ENCODE results near the gene ADAMTS8. TPM values are rescaled to one million over a fixed set of nuclear protein-coding genes. Genes with fewer than 3 reads are reported as not detected.

Gene ADAMTS8
- polyA plus RNA-seq, 1 of the 3 experiments (the other 2 are of a cell fraction): not detected

GRCh38 chr11:130359419-130359818 lies 69.0 kb downstream of the ADAMTS8 start:
- Histone ChIP-seq H3K4me3 (ENCODE audit: low read depth in 2 of 2, low read length in 1 of 2) (no peak overlapping the region), H3K9ac (no peak overlapping the region), H3K27me3 (ENCODE audit: insufficient read depth) (no peaks in the 10 kb centered on the region; the same call in 1 of the 2 replicates), H3K79me2 (ENCODE audit: insufficient read depth) (no peaks in the 10 kb centered on the region), H3K27ac (ENCODE audit: low read depth in 2 of 2, low read length in 1 of 2) (no peak overlapping the region), H4K20me1 (ENCODE audit: insufficient read depth) (no peaks in the 10 kb centered on the region), H3K4me2 (no peak overlapping the region), H3K4me1 (ENCODE audit: control insufficient read depth in 1 of 2, insufficient read depth in 2 of 2, low read depth in 1 of 2, low read length in 1 of 2) (no peaks in the 10 kb centered on the region), H2AFZ (ENCODE audit: low read depth) (no peak overlapping the region), H3K36me3 (replicated peaks in 1 of 2; ENCODE audit: control insufficient read depth in 1 of 2, insufficient read depth in 2 of 2, low read length in 1 of 2) (no peaks in the 10 kb centered on the region), H3K9me2 (no peaks in the 10 kb centered on the region), H3F3A (replicated peaks; ENCODE audit: insufficient read depth) (no peaks in the 10 kb centered on the region), H3K9me3 (peaks cover 11% of the 10 kb centered on the region; the same call in 1 of the 2 replicates)
- CTCF ChIA-PET: interaction anchor here (1.1 kb wide), 1 partner anchor 13 kb away, joined by 3 read pairs; no protein-coding TSS in a partner anchor
- no peak for DNase-seq
- POLR2A ChIA-PET: no interaction called here
- no peak for TF ChIP-seq TEAD4 (IDR thresholded peaks at IDR 0.05; ENCODE audit: borderline replicate concordance, insufficient read depth)
- TF ChIP-seq POLR2AphosphoS5 (IDR thresholded peaks at IDR 0.05; ENCODE audit: low read depth, low read length): no peak
- no peak for TF ChIP-seq NRF1 (IDR thresholded peaks at IDR 0.05; ENCODE audit: low read depth, low read length)
- TF ChIP-seq RXRA (IDR thresholded peaks at IDR 0.05; ENCODE audit: borderline replicate concordance, low read depth): no peak
- no peak for TF ChIP-seq REST (IDR thresholded peaks at IDR 0.05; ENCODE audit: low read depth, low read length)
- no peak for TF ChIP-seq GABPA (IDR thresholded peaks at IDR 0.05; ENCODE audit: low read depth)
- no peak for TF ChIP-seq EZH2phosphoT487 (IDR thresholded peaks at IDR 0.05; ENCODE audit: borderline replicate concordance, low read depth)
- TF ChIP-seq MEF2A (IDR thresholded peaks at IDR 0.05; ENCODE audit: borderline replicate concordance, low read depth): no peak
- TF ChIP-seq SIN3A (IDR thresholded peaks at IDR 0.05; ENCODE audit: borderline replicate concordance, low read depth, low read length): no peak
- no peak for TF ChIP-seq USF1 (IDR thresholded peaks at IDR 0.05; ENCODE audit: borderline replicate concordance, low read depth)
- TF ChIP-seq SMC3 (IDR thresholded peaks at IDR 0.05; ENCODE audit: low read depth, low read length): no peak
- TF ChIP-seq ZBTB33 (IDR thresholded peaks at IDR 0.05; ENCODE audit: borderline replicate concordance, low read depth): no peak
- TF ChIP-seq TCF12 (IDR thresholded peaks at IDR 0.05): no peak
